Peyer's patch (tissue), 4 donors: ENCODE data around the gene ANGPTL3. TPM values are rescaled to one million over a fixed set of nuclear protein-coding genes. Genes with fewer than 3 reads are reported as not detected.

ENCODE experiments used
- DNase-seq, 3 donors: peaks; one replicate each; pipeline ENCODE4 v3.0.0-alpha.2; 2017 to 2019
- H3K27ac ChIP-seq, 4 donors: fragments of 200-600 bp; sonication (generic); one replicate each; pipeline ENCODE4 v1.5.1; 2016 to 2019
- H3K27me3 ChIP-seq, 2 donors: fragments of 200-600 bp; sonication (generic); one replicate each; pipeline ENCODE4 v1.5.1; 2019
- H3K36me3 ChIP-seq, 3 donors: fragments of 200-600 bp; sonication (generic); one replicate each; pipeline ENCODE4 v1.5.1; 2016 to 2019
- H3K4me1 ChIP-seq, 4 donors: fragments of 200-600 bp; sonication (generic); one replicate each; pipeline ENCODE4 v1.5.1; 2016 to 2019
- H3K4me3 ChIP-seq, 4 donors: fragments of 200-600 bp; sonication (generic); 1 replicate in 3 of 4; 2 replicates in 1 of 4; pipeline ENCODE4 v1.5.1; 2016 to 2019; ENCODE audit warnings: mild to moderate bottlenecking in 1 of 4
- H3K9me3 ChIP-seq, 4 donors: fragments of 200-600 bp; sonication (generic); one replicate each; pipeline ENCODE4 v1.5.1; 2016 to 2019; ENCODE audit warnings: mild to moderate bottlenecking in 1 of 4
- CTCF ChIP-seq, 6 experiments: fragments of 450-650 bp in 4 of 6; fragments of 200-600 bp in 2 of 6; sonication (generic) in 1 of 6; IDR thresholded peaks; one replicate each; pipeline ENCODE4 v1.5.1; 2017 to 2019; ENCODE audit warnings: antibody characterized with exemption in 6 of 6, mild to moderate bottlenecking in 3 of 6, moderate library complexity in 1 of 6
- POLR2A ChIP-seq, 2 donors: fragments of 450-650 bp; IDR thresholded peaks; one replicate each; pipeline ENCODE4 v1.5.1; 2017; ENCODE audit warnings: antibody characterized with exemption in 2 of 2, mild to moderate bottlenecking in 2 of 2, moderate library complexity in 2 of 2
- total RNA-seq, 4 donors: library from RNA; depleted of rRNA; stranded (reverse); fragments of >200 nt; gene quantifications; one replicate each; pipeline ENCODE4 v1.1.0, GENCODE V29; 2016

ANGPTL3 gene
- total RNA-seq, 4 donors from 2014 or later, result not detected

GRCh38 chr1:62612770-62613169 is 15.4 kb downstream of the ANGPTL3 start:
- no peak overlapping the region for H3K27ac ChIP-seq
- H3K27me3 ChIP-seq, result no peaks in the 10 kb centered on the region
- TF ChIP-seq POLR2A (IDR thresholded peaks at IDR 0.05) (no peak), CTCF (IDR thresholded peaks at IDR 0.05) (no peak)
- no peak overlapping the region for H3K4me3 ChIP-seq
- H3K9me3 ChIP-seq, result no peaks in the 10 kb centered on the region
- DNase-seq, result no peak
- no peaks in the 10 kb centered on the region for H3K36me3 ChIP-seq
- H3K4me1 ChIP-seq, result no peaks in the 10 kb centered on the region

GRCh38 chr1:62613325-62613727 is 16.0 kb downstream of the ANGPTL3 start:
- Histone ChIP-seq H3K27me3 (no peaks in the 10 kb centered on the region), H3K9me3 (no peaks in the 10 kb centered on the region), H3K4me3 (no peak overlapping the region), H3K4me1 (no peaks in the 10 kb centered on the region), H3K36me3 (peaks cover 0 to 3% (median 0%) of the 10 kb centered on the region in 3 donors), H3K27ac (no peak overlapping the region)
- TF ChIP-seq POLR2A (IDR thresholded peaks at IDR 0.05) (no peak), CTCF (IDR thresholded peaks at IDR 0.05) (no peak)
- DNase-seq, result no peak

GRCh38 chr1:62613890-62614289 is 16.6 kb downstream of the ANGPTL3 start:
- Histone ChIP-seq H3K27me3 (no peaks in the 10 kb centered on the region), H3K9me3 (no peaks in the 10 kb centered on the region), H3K4me3 (no peak overlapping the region), H3K36me3 (peaks cover 0 to 9% (median 0%) of the 10 kb centered on the region in 3 donors), H3K27ac (no peak overlapping the region), H3K4me1 (no peaks in the 10 kb centered on the region)
- TF ChIP-seq CTCF (IDR thresholded peaks at IDR 0.05) (no peak), POLR2A (IDR thresholded peaks at IDR 0.05) (no peak)
- DNase-seq, result no peak

- TF ChIP-seq POLR2A (IDR thresholded peaks at IDR 0.05), result no peak
- no peak for DNase-seq
- Histone ChIP-seq H3K27ac (no peak overlapping the region), H3K4me1 (no peaks in the 10 kb centered on the region), H3K4me3 (no peak overlapping the region), H3K9me3 (no peaks in the 10 kb centered on the region), H3K36me3 (peaks cover 0 to 27% (median 0%) of the 10 kb centered on the region in 3 donors), H3K27me3 (no peaks in the 10 kb centered on the region)
Measured at GRCh38 chr1:62621907-62622306, 24.6 kb downstream of the ANGPTL3 start.

- DNase-seq, result no peak
- TF ChIP-seq POLR2A (IDR thresholded peaks at IDR 0.05) (no peak), CTCF (IDR thresholded peaks at IDR 0.05) (no peak)
- Histone ChIP-seq H3K9me3 (no peaks in the 10 kb centered on the region), H3K4me1 (no peaks in the 10 kb centered on the region), H3K27ac (no peak overlapping the region), H3K27me3 (no peaks in the 10 kb centered on the region), H3K36me3 (peaks cover 0 to 10% (median 0%) of the 10 kb centered on the region in 3 donors), H3K4me3 (no peak overlapping the region)
Measured at GRCh38 chr1:62625415-62625814, 28.1 kb downstream of the ANGPTL3 start.

- Histone ChIP-seq H3K36me3 (peaks cover 0 to 39% (median 0%) of the 10 kb centered on the region in 3 donors), H3K27ac (no peak overlapping the region), H3K4me1 (no peaks in the 10 kb centered on the region), H3K27me3 (no peaks in the 10 kb centered on the region), H3K4me3 (no peak overlapping the region), H3K9me3 (no peaks in the 10 kb centered on the region)
- TF ChIP-seq POLR2A (IDR thresholded peaks at IDR 0.05), result no peak
- TF ChIP-seq CTCF (IDR thresholded peaks at IDR 0.05), result no peak
- no peak for DNase-seq
Measured at GRCh38 chr1:62628506-62628905, 31.2 kb downstream of the ANGPTL3 start.
